Adrenal gland (tissue), 12 donors: ENCODE results near the gene DHX34. TPM values are rescaled to one million over a fixed set of nuclear protein-coding genes. Genes with fewer than 3 reads are reported as not detected.

Experiments used
- DNase-seq, 7 donors: peaks; one replicate each; pipeline ENCODE4 v3.0.0-alpha.2; 2019 to 2020
- H3K27ac ChIP-seq, 5 donors: fragments of 200-600 bp; sonication (generic) in 4 of 5; 1 replicate in 3 of 5; 2 replicates in 2 of 5; pipeline versions ENCODE4 v1.5.1 to v1.8.0; 2016 to 2020; ENCODE audit warnings: mild to moderate bottlenecking in 1 of 5
- H3K27me3 ChIP-seq: fragments of 200-600 bp; 2 replicates; pipeline ENCODE4 v1.8.0; 2021
- H3K36me3 ChIP-seq, 2 donors: fragments of 200-600 bp; replicated peaks in 1 of 2; 1 replicate in 1 of 2; 2 replicates in 1 of 2; pipeline versions ENCODE4 v1.5.1 to v1.8.0; 2018 to 2022
- H3K4me1 ChIP-seq, 2 donors: fragments of 200-600 bp; replicated peaks in 1 of 2; 1 replicate in 1 of 2; 2 replicates in 1 of 2; pipeline versions ENCODE4 v1.5.1 to v1.8.0; 2018 to 2021
- H3K4me3 ChIP-seq, 4 donors: fragments of 200-600 bp; sonication (generic) in 3 of 4; one replicate each; pipeline ENCODE4 v1.5.1; 2016 to 2018
- H3K9me3 ChIP-seq, 3 donors: fragments of 200-600 bp; sonication (generic) in 1 of 3; replicated peaks in 1 of 3; 1 replicate in 2 of 3; 2 replicates in 1 of 3; pipeline versions ENCODE4 v1.5.1 to v1.8.0; 2016 to 2021
- POLR2A ChIP-seq, 2 donors: fragments of 450-650 bp; IDR thresholded peaks; one replicate each; pipeline ENCODE4 v1.6.1; 2017; ENCODE audit warnings: antibody characterized with exemption in 2 of 2, mild to moderate bottlenecking in 2 of 2, moderate library complexity in 1 of 2
- WGBS, 4 donors: extraction: QIAGEN DNeasy Blood & Tissue Kit in 2 of 4; methylation state at CpG; one replicate each; pipeline versions ENCODE4 v1.1.5 to v1.1.7; 2013 to 2017; 5-methylcytosine and 5-hydroxymethylcytosine counted together
- intact Hi-C, 2 donors: fragments of 100-400 bp; cut with DNase I; formaldehyde crosslinking; loops; one replicate each; pipeline versions ENCODE4 v1.14.1 to v1.15.0; 2022 to 2023
- polyA plus RNA-seq, 3 donors: library from polyadenylated mRNA; stranded (reverse); fragments of 200-250 nt in 2 of 3; fragments of 350-450 nt in 1 of 3; fragmentation: Illumina TruSeq in 1 of 3; extraction: RNeasy Lipid Tissue Mini Kit (QIAGEN cat#74804) in 1 of 3; gene quantifications; one replicate each; pipeline ENCODE4 v1.2.3, GENCODE V29; 2013 to 2014
- total RNA-seq, 9 donors: library from RNA; depleted of rRNA in 4 of 9; stranded (reverse); fragments of >200 nt in 4 of 9; fragments of 120-200 nt in 1 of 9; fragmentation: NEBNext Ultra II Directional in 1 of 9; extraction: Animal tissue kit (Norgen Biotek cat#: 25700) in 1 of 9; gene quantifications; one replicate each; pipeline versions ENCODE4 v1.1.0 to v1.2.4, GENCODE V29; 2013 to 2023
- TF ChIP-seq, protein P1 (sequence below), 6 experiments: fragments of 450-650 bp in 4 of 6; fragments of 200-600 bp in 2 of 6; sonication (generic) in 1 of 6; IDR thresholded peaks; 1 replicate in 5 of 6; 2 replicates in 1 of 6; pipeline versions ENCODE4 v1.5.1 to v1.8.0; 2016 to 2021; ENCODE audit warnings: antibody characterized with exemption in 6 of 6, mild to moderate bottlenecking in 2 of 6, moderate library complexity in 1 of 6
- donor health status: healthy with polysubstance abuse.
- donor health status: Bipolar disorder and iron deficiency.
- donor health status: DM: yes; HTN: yes; CAD: no.
- donor health status: DM: no; HTN: no; CAD: no.
- donor health status: DM: no; HTN: no; CAD: no.
- donor health status: DM: yes; HTN: yes; CAD: no.

Gene DHX34
- total and polyA plus RNA-seq, 12 donors: 5.0 to 49.7 (median 11.2) TPM

DNA sequence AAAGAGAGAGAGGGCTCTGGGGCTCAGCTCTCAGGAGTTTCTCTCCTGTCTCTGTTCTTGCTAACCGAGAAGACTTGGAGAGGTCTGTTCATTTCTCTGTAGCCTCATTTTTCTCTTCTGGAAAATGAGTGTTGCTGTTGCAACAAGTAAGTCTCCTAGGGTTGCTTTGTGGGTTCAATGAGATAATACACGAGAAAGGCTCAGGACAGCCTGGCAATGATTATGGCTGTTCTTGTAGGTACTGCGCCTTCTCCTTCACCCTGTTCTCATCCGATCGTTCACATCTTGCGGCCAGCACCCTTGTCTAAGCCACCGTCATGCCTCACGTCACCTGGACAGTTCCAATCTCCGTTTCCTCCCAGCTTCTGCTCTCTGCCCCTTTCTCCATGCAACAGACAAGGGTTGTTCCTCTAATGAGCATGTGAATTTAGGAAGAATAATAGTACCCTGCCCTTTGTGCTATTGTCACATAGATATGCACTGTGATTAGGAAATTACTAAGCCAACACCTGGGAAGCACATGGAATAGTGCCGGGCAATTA is 35.3 kb upstream of the DHX34 start:
- intact Hi-C loops: no loop called here
- 78 to 90% (median 84%) methylated on average over 10 of the region's 10 CpGs for WGBS, 4 donors
- no peaks in the 10 kb centered on the region for H3K36me3 ChIP-seq
- TF ChIP-seq POLR2A (IDR thresholded peaks at IDR 0.05): no peak
- TF ChIP-seq, protein P1, sequence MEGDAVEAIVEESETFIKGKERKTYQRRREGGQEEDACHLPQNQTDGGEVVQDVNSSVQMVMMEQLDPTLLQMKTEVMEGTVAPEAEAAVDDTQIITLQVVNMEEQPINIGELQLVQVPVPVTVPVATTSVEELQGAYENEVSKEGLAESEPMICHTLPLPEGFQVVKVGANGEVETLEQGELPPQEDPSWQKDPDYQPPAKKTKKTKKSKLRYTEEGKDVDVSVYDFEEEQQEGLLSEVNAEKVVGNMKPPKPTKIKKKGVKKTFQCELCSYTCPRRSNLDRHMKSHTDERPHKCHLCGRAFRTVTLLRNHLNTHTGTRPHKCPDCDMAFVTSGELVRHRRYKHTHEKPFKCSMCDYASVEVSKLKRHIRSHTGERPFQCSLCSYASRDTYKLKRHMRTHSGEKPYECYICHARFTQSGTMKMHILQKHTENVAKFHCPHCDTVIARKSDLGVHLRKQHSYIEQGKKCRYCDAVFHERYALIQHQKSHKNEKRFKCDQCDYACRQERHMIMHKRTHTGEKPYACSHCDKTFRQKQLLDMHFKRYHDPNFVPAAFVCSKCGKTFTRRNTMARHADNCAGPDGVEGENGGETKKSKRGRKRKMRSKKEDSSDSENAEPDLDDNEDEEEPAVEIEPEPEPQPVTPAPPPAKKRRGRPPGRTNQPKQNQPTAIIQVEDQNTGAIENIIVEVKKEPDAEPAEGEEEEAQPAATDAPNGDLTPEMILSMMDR (IDR thresholded peaks at IDR 0.05): no peak
- DNase-seq: no peak
- H3K4me3 ChIP-seq: no peak overlapping the region
- peaks cover 0 to 10% of the 10 kb centered on the region in 2 donors for H3K4me1 ChIP-seq
- no peaks in the 10 kb centered on the region for H3K9me3 ChIP-seq
- peak overlapping the region in 3 of 5 donors; percentile 37 to 88 (median 86) for H3K27ac ChIP-seq
- no peaks in the 10 kb centered on the region for H3K27me3 ChIP-seq

DNA sequence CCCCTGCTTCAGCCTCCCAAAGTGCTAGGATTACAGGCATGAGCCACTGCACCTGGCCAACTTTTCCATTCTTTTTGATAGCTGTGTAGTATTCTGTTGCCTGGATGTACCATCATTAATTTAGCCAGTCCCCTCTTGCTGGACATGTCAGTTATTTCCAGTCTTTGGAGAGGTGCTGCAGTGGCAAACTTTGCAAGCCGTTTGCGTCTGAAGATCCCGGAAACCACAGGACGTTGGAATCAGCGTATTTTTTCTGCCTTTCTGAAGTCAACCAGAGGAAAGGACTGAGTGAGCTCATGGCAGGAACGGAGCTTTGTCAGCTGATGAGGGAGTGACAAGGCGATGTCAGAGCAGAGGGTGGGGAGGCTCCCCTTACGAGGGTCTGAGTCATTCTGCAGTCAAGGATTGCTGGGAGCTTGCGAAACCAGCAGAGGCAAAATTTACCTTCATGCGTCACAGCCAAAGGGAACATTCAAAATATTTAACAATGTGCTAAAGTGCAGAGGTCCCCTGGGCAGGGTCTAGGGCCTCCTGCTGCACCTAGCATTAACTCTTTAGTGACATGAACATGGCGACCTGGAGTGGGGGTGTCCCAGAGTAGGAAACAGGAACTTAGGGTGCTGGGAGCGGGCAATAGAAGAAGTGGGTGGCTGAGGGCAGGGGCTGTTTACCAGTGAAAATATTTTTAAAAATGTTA is 33.8 kb upstream of the DHX34 start:
- peak; percentile 86 to 94 (median 91) for DNase-seq
- WGBS, 4 donors: 18 to 35% (median 22%) methylated on average over 11 to 12 of the region's 12 CpGs
- Histone ChIP-seq H3K27ac (peak overlapping the region; percentile 10 to 88 (median 64)), H3K36me3 (no peaks in the 10 kb centered on the region), H3K4me3 (no peak overlapping the region), H3K9me3 (no peaks in the 10 kb centered on the region), H3K27me3 (no peaks in the 10 kb centered on the region), H3K4me1 (peaks cover 0 to 10% of the 10 kb centered on the region in 2 donors)
- intact Hi-C loops: no loop called here
- TF ChIP-seq POLR2A (IDR thresholded peaks at IDR 0.05): peak in 1 of 2 donors; percentile 29
- TF ChIP-seq, protein P1 (IDR thresholded peaks at IDR 0.05): no peak

DNA sequence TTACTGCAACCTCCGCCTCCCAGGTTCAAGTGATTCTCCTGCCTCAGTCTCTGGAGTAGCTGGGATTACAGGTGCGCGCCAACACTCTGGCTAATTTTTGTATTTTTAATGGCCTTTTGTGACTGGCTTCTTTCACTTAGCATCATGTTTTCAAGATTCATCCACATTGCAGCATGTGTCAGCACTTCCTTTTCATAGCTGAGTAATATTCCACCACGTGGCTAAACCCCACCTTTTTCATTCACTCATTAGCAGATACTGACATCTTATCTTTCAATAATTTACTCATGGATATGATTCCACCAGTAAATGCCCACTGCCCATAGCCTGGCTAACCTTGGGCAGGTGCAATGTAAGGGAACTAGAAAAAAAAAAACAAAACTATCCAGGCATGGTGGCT is 32.6 kb upstream of the DHX34 start:
- Histone ChIP-seq H3K27me3 (no peaks in the 10 kb centered on the region), H3K27ac (no peak overlapping the region), H3K9me3 (no peaks in the 10 kb centered on the region), H3K36me3 (no peaks in the 10 kb centered on the region), H3K4me1 (peaks cover 0 to 10% of the 10 kb centered on the region in 2 donors), H3K4me3 (no peak overlapping the region)
- intact Hi-C loops: no loop called here
- DNase-seq: no peak
- no peak for TF ChIP-seq POLR2A (IDR thresholded peaks at IDR 0.05)
- TF ChIP-seq, protein P1 (IDR thresholded peaks at IDR 0.05): no peak
- 74 to 77% (median 75%) methylated on average over 4 of the region's 4 CpGs for WGBS, 4 donors

DNA sequence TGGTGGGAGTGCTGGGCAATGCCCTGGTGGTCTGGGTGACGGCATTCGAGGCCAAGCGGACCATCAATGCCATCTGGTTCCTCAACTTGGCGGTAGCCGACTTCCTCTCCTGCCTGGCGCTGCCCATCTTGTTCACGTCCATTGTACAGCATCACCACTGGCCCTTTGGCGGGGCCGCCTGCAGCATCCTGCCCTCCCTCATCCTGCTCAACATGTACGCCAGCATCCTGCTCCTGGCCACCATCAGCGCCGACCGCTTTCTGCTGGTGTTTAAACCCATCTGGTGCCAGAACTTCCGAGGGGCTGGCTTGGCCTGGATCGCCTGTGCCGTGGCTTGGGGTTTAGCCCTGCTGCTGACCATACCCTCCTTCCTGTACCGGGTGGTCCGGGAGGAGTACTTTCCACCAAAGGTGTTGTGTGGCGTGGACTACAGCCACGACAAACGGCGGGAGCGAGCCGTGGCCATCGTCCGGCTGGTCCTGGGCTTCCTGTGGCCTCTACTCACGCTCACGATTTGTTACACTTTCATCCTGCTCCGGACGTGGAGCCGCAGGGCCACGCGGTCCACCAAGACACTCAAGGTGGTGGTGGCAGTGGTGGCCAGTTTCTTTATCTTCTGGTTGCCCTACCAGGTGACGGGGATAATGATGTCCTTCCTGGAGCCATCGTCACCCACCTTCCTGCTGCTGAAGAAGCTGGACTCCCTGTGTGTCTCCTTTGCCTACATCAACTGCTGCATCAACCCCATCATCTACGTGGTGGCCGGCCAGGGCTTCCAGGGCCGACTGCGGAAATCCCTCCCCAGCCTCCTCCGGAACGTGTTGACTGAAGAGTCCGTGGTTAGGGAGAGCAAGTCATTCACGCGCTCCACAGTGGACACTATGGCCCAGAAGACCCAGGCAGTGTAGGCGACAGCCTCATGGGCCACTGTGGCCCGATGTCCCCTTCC is 28.9 kb upstream of the DHX34 start:
- Histone ChIP-seq H3K36me3 (no peaks in the 10 kb centered on the region), H3K4me1 (peaks cover 0 to 4% of the 10 kb centered on the region in 2 donors), H3K27me3 (no peaks in the 10 kb centered on the region), H3K4me3 (no peak overlapping the region), H3K27ac (no peak overlapping the region), H3K9me3 (no peaks in the 10 kb centered on the region)
- 85 to 94% (median 91%) methylated on average over 33 to 46 of the region's 46 CpGs for WGBS, 4 donors
- intact Hi-C loops: no loop called here
- no peak for DNase-seq
- TF ChIP-seq POLR2A (IDR thresholded peaks at IDR 0.05): no peak
- TF ChIP-seq, protein P1 (IDR thresholded peaks at IDR 0.05): no peak
